Measurements from ENCODE around the gene EXOSC10. TPM values are rescaled to one million over a fixed set of nuclear protein-coding genes. Genes with fewer than 3 reads are reported as not detected.

Gene EXOSC10
- total and polyA plus RNA-seq, 2 donors from 2014 or later: 26.2 to 46.8 TPM

GRCh38 chr1:11028018-11028417, 71.7 kb downstream of the EXOSC10 start:
- DNase-seq (no peak), FAIRE-seq (no peak)
- Histone ChIP-seq H3K36me3 (ENCODE audit: control insufficient read depth in 2 of 3, insufficient read depth in 3 of 3, low read length in 3 of 3) (peaks cover 0 to 44% (median 18%) of the 10 kb centered on the region in 3 donors), H3K27ac (ENCODE audit: low read depth in 2 of 2, low read length in 2 of 2) (no peak overlapping the region), H3K4me3 (ENCODE audit: low read length in 3 of 3) (no peak overlapping the region), H3K9ac (ENCODE audit: low read length in 3 of 3) (no peak overlapping the region), H3K4me1 (ENCODE audit: control insufficient read depth in 2 of 3, insufficient read depth in 2 of 3, low read depth in 1 of 3, low read length in 3 of 3) (no peaks in the 10 kb centered on the region), H3K27me3 (ENCODE audit: control insufficient read depth, insufficient read depth, low read length) (no peaks in the 10 kb centered on the region), H3K9me3 (ENCODE audit: control insufficient read depth in 2 of 3, insufficient read depth in 1 of 3, low read length in 3 of 3) (no peaks in the 10 kb centered on the region)
- TF ChIP-seq CTCF (IDR thresholded peaks at IDR 0.05; ENCODE audit: borderline replicate concordance, extremely low read depth, insufficient read depth): no peak
- intact Hi-C loops (cut with DNase I): no loop called here

- H3K9ac ChIP-seq (ENCODE audit: low read length in 3 of 3): no peak overlapping the region
- H3K27me3 ChIP-seq (ENCODE audit: control insufficient read depth, insufficient read depth, low read length): no peaks in the 10 kb centered on the region
- H3K27ac ChIP-seq (ENCODE audit: low read depth in 2 of 2, low read length in 2 of 2): no peak overlapping the region
- DNase-seq: no peak
- no peaks in the 10 kb centered on the region for H3K9me3 ChIP-seq (ENCODE audit: control insufficient read depth in 2 of 3, insufficient read depth in 1 of 3, low read length in 3 of 3)
- no peak overlapping the region for H3K4me3 ChIP-seq (ENCODE audit: low read length in 3 of 3)
- H3K36me3 ChIP-seq (ENCODE audit: control insufficient read depth in 2 of 3, insufficient read depth in 3 of 3, low read length in 3 of 3): peaks cover 0 to 47% (median 19%) of the 10 kb centered on the region in 3 donors
- H3K4me1 ChIP-seq (ENCODE audit: control insufficient read depth in 2 of 3, insufficient read depth in 2 of 3, low read depth in 1 of 3, low read length in 3 of 3): no peaks in the 10 kb centered on the region
- intact Hi-C loops (cut with DNase I): no loop called here
- TF ChIP-seq CTCF (IDR thresholded peaks at IDR 0.05; ENCODE audit: borderline replicate concordance, extremely low read depth, insufficient read depth): no peak
- no peak for FAIRE-seq
Observed at GRCh38 chr1:11027316-11027715, 72.4 kb downstream of the EXOSC10 start.

GRCh38 chr1:11026903-11027302, 72.8 kb downstream of the EXOSC10 start:
- no peak overlapping the region for H3K27ac ChIP-seq (ENCODE audit: low read depth in 2 of 2, low read length in 2 of 2)
- TF ChIP-seq CTCF (IDR thresholded peaks at IDR 0.05; ENCODE audit: borderline replicate concordance, extremely low read depth, insufficient read depth): no peak
- no peak overlapping the region for H3K9ac ChIP-seq (ENCODE audit: low read length in 3 of 3)
- no peak for DNase-seq
- no peaks in the 10 kb centered on the region for H3K27me3 ChIP-seq (ENCODE audit: control insufficient read depth, insufficient read depth, low read length)
- H3K9me3 ChIP-seq (ENCODE audit: control insufficient read depth in 2 of 3, insufficient read depth in 1 of 3, low read length in 3 of 3): no peaks in the 10 kb centered on the region
- intact Hi-C loops (cut with DNase I): no loop called here
- H3K4me3 ChIP-seq (ENCODE audit: low read length in 3 of 3): no peak overlapping the region
- peaks cover 0 to 51% (median 23%) of the 10 kb centered on the region in 3 donors for H3K36me3 ChIP-seq (ENCODE audit: control insufficient read depth in 2 of 3, insufficient read depth in 3 of 3, low read length in 3 of 3)
- no peaks in the 10 kb centered on the region for H3K4me1 ChIP-seq (ENCODE audit: control insufficient read depth in 2 of 3, insufficient read depth in 2 of 3, low read depth in 1 of 3, low read length in 3 of 3)
- FAIRE-seq: no peak

- Histone ChIP-seq H3K36me3 (ENCODE audit: control insufficient read depth in 2 of 3, insufficient read depth in 3 of 3, low read length in 3 of 3) (peaks cover 0 to 60% (median 30%) of the 10 kb centered on the region in 3 donors), H3K9me3 (ENCODE audit: control insufficient read depth in 2 of 3, insufficient read depth in 1 of 3, low read length in 3 of 3) (no peaks in the 10 kb centered on the region), H3K4me1 (ENCODE audit: control insufficient read depth in 2 of 3, insufficient read depth in 2 of 3, low read depth in 1 of 3, low read length in 3 of 3) (no peaks in the 10 kb centered on the region), H3K9ac (ENCODE audit: low read length in 3 of 3) (no peak overlapping the region), H3K27me3 (ENCODE audit: control insufficient read depth, insufficient read depth, low read length) (no peaks in the 10 kb centered on the region), H3K27ac (ENCODE audit: low read depth in 2 of 2, low read length in 2 of 2) (no peak overlapping the region), H3K4me3 (ENCODE audit: low read length in 3 of 3) (no peak overlapping the region)
- no peak for TF ChIP-seq CTCF (IDR thresholded peaks at IDR 0.05; ENCODE audit: borderline replicate concordance, extremely low read depth, insufficient read depth)
- no peak for DNase-seq
- intact Hi-C loops (cut with DNase I): no loop called here
- no peak for FAIRE-seq
Observed at GRCh38 chr1:11026052-11026451, 73.6 kb downstream of the EXOSC10 start.

Measured in kidney (tissue), 14 donors.